ENCODE results near the gene S100A7A.

DNA sequence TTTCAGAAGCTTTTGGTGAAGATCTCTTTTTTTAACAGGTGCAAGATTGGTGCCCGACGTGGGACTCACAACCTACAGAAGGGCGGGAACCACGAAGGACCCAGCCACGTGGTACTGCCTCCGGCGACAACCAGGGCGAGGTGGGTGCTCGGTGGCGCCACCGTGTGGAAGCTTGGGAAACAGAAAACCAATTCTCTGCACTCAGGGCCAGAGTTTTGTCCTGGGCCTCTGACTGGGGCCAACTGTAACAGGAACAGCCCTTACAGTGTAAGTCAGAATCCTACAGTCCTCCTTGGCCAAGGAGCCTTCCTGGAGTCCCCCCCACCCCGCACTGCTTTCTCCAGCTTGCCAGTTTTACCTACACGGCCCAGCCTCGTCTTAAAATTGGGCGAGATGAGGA lies 11.6 kb upstream of the S100A7A start:
- TF ChIP-seq, protein P1, sequence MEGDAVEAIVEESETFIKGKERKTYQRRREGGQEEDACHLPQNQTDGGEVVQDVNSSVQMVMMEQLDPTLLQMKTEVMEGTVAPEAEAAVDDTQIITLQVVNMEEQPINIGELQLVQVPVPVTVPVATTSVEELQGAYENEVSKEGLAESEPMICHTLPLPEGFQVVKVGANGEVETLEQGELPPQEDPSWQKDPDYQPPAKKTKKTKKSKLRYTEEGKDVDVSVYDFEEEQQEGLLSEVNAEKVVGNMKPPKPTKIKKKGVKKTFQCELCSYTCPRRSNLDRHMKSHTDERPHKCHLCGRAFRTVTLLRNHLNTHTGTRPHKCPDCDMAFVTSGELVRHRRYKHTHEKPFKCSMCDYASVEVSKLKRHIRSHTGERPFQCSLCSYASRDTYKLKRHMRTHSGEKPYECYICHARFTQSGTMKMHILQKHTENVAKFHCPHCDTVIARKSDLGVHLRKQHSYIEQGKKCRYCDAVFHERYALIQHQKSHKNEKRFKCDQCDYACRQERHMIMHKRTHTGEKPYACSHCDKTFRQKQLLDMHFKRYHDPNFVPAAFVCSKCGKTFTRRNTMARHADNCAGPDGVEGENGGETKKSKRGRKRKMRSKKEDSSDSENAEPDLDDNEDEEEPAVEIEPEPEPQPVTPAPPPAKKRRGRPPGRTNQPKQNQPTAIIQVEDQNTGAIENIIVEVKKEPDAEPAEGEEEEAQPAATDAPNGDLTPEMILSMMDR (IDR thresholded peaks at IDR 0.05) = peak; percentile 40 to 76 (median 65)
- TF ChIP-seq EP300 (IDR thresholded peaks at IDR 0.05) = no peak
